ENCODE results near the gene RFK.

Gene RFK

DNA sequence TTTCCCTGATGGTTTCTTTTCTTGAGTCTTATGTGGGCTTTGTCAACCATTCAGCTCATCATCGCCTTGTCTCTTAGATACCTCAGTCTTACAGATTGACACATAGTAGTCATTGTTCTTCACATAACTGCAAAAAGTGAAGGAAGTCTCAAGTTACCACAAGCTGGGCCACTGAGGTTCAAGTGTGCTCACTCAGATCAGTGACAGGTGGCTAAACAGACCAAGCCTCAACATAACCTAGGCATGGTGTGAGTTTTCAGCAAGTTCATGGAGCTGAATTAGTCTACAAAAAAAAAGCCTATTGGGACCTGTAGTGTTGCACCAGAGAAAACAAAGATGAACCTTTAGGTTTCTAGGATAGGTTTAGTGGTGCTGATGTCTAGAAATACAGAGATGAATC is 58.2 kb downstream of the RFK start:
- no peak overlapping the region for H3K4me3 ChIP-seq (ENCODE audit: low read depth, low read length)

All from iPS-11a (cell line).